BJ (cell line): ENCODE results near the gene LGALS3BP. TPM values are rescaled to one million over a fixed set of nuclear protein-coding genes. Genes with fewer than 3 reads are reported as not detected.

ENCODE experiments used
- CTCF ChIA-PET: fragments of 350-600 bp; formaldehyde crosslinking; extraction: SDS; loops from one replicate; lab custom pipeline; 2021; ENCODE audit warnings: antibody characterized with exemption, inconsistent platforms; lab: Yijun Ruan, JAX
- POLR2A ChIA-PET: fragments of 300-600 bp; sonication (Branson Sonifier 250); formaldehyde crosslinking; extraction: SDS; loops from one replicate; lab custom pipeline; 2021; ENCODE audit warnings: antibody characterized with exemption; lab: Charles Lee
- DNase-seq: peaks from one replicate; pipeline ENCODE4 v3.0.0-alpha.2; 2011; ENCODE audit warnings: low read depth
- H3K27me3 ChIP-seq: 2 replicates; pipeline ENCODE4 v1.6.0; 2011; ENCODE audit warnings: low read length; ENCODE audit not compliant: control insufficient read depth, insufficient read depth
- H3K36me3 ChIP-seq: 2 replicates; pipeline ENCODE4 v1.5.1; 2011; ENCODE audit warnings: low read length; ENCODE audit not compliant: control insufficient read depth, insufficient read depth
- H3K4me3 ChIP-seq: 2 replicates; pipeline ENCODE4 v1.5.1; 2011; ENCODE audit warnings: low read depth, mild to moderate bottlenecking, control low read depth, low read length
- CTCF ChIP-seq: IDR thresholded peaks from 2 replicates; pipeline ENCODE4 v1.5.1; 2011; ENCODE audit warnings: low read depth, mild to moderate bottlenecking, control low read depth, inconsistent platforms, low read length, moderate library complexity; ENCODE audit not compliant: insufficient read depth
- polyA plus RNA-seq: library from polyadenylated mRNA; depleted of rRNA; stranded (reverse); fragments of >200 nt; gene quantifications from 2 replicates; pipeline ENCODE4 v1.2.3, GENCODE V29; 2011

The LGALS3BP gene
- polyA plus RNA-seq, 1 experiment: 102 TPM

- ChIA-PET POLR2A (no interaction called here), CTCF (interaction anchor here (0.7 to 0.8 kb wide), 3 partner anchors 11 to 701 kb away, joined by 3 read pairs; no protein-coding TSS in a partner anchor)
- no peak for DNase-seq
- TF ChIP-seq CTCF: no peak
- Histone ChIP-seq H3K36me3 (peaks cover 6% of the 10 kb centered on the region; the same call in 1 of the 2 replicates), H3K27me3 (no peaks in the 10 kb centered on the region), H3K4me3 (no peak overlapping the region)
Measured at GRCh38 chr17:79007504-79008381, 28.0 kb upstream of the LGALS3BP start.

GRCh38 chr17:79006794-79007503, 27.2 kb upstream of the LGALS3BP start:
- ChIA-PET POLR2A (no interaction called here), CTCF (no interaction called here)
- DNase-seq: no peak
- no peak for TF ChIP-seq CTCF
- Histone ChIP-seq H3K36me3 (peaks cover 9% of the 10 kb centered on the region), H3K27me3 (no peaks in the 10 kb centered on the region), H3K4me3 (no peak overlapping the region)

GRCh38 chr17:79006046-79006445, 26.3 kb upstream of the LGALS3BP start:
- ChIA-PET CTCF (no interaction called here), POLR2A (no interaction called here)
- Histone ChIP-seq H3K36me3 (peaks cover 9% of the 10 kb centered on the region), H3K27me3 (no peaks in the 10 kb centered on the region), H3K4me3 (no peak overlapping the region)
- no peak for TF ChIP-seq CTCF
- no peak for DNase-seq

GRCh38 chr17:79005063-79005861, 25.5 kb upstream of the LGALS3BP start:
- Histone ChIP-seq H3K27me3 (no peaks in the 10 kb centered on the region), H3K36me3 (peaks cover 9% of the 10 kb centered on the region), H3K4me3 (no peak overlapping the region)
- TF ChIP-seq CTCF: no peak
- DNase-seq: no peak
- ChIA-PET POLR2A (no interaction called here), CTCF (no interaction called here)
